ENCODE results near the gene ZBTB17. TPM values are rescaled to one million over a fixed set of nuclear protein-coding genes. Genes with fewer than 3 reads are reported as not detected.
A peak's percentile ranks its signal among the peaks of the same experiment; 100 is the strongest.

ZBTB17 gene
- total and polyA plus RNA-seq, 9 of the 15 experiments (the other 6 are each of a cell fraction or from before 2014, with no cell fraction given): 1.1 to 53.4 (median 29.6) TPM

DNA sequence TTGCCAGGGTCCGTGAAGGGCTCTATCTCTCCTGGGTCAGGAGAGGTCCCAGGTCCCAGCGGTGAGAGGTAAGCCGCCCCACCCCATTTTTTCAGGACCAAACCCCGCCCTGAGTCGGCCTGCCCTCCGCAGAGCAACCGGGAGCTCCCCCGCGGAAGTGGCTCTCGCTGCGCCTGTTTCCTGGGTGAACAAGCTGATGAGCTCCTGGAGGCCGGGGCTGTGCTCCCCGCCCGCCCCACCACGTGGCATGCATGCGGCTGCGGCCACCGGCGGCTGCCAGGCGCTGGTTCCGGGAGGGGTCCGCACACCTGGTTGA is 32.0 kb downstream of the ZBTB17 start:
- TF ChIP-seq, protein P1, sequence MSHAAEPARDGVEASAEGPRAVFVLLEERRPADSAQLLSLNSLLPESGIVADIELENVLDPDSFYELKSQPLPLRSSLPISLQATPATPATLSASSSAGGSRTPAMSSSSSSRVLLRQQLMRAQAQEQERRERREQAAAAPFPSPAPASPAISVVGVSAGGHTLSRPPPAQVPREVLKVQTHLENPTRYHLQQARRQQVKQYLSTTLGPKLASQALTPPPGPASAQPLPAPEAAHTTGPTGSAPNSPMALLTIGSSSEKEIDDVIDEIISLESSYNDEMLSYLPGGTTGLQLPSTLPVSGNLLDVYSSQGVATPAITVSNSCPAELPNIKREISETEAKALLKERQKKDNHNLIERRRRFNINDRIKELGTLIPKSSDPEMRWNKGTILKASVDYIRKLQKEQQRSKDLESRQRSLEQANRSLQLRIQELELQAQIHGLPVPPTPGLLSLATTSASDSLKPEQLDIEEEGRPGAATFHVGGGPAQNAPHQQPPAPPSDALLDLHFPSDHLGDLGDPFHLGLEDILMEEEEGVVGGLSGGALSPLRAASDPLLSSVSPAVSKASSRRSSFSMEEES (CRISPR knock-in tag; IDR thresholded peaks at IDR 0.05): no peak
- peak; percentile 4; the same call in 1 of the 2 replicates for TF ChIP-seq RBFOX2 (IDR thresholded peaks at IDR 0.05; ENCODE audit: low read depth, low read length)
- Histone ChIP-seq H3K9me3 (replicated peaks; ENCODE audit: control insufficient read depth, insufficient read depth, low read depth, low read length) (no peaks in the 10 kb centered on the region), H3K4me3 (no peak overlapping the region), H3K9me1 (ENCODE audit: control insufficient read depth, insufficient read depth, low read length) (no peaks in the 10 kb centered on the region), H2AFZ (ENCODE audit: low read depth, low read length) (no peak overlapping the region), H3K79me2 (ENCODE audit: control insufficient read depth, insufficient read depth, low read length) (peaks cover 19% of the 10 kb centered on the region), H3K9ac (ENCODE audit: insufficient read depth in 1 of 2, low read depth in 2 of 2, low read length in 2 of 2) (no peak overlapping the region), H3K27me3 (ENCODE audit: control insufficient read depth in 2 of 2, insufficient read depth in 2 of 2, low read length in 2 of 2) (no peaks in the 10 kb centered on the region), H3K4me2 (ENCODE audit: insufficient read depth, low read length) (no peak overlapping the region), H4K20me1 (replicated peaks; ENCODE audit: control insufficient read depth, insufficient read depth, low read length) (peaks cover 4% of the 10 kb centered on the region; the same call in 1 of the 2 replicates), H3K4me1 (replicated peaks in 1 of 2; ENCODE audit: control insufficient read depth in 2 of 2, insufficient read depth in 2 of 2, low read length in 2 of 2) (peaks cover 10 to 47% of the 10 kb centered on the region in 2 experiments), H3K36me3 (ENCODE audit: control insufficient read depth, insufficient read depth, low read length) (peaks cover 98% of the 10 kb centered on the region), H3K27ac (ENCODE audit: extremely low read depth, low read depth, low read length) (no peak overlapping the region)
- intact Hi-C loops (cut with micrococcal nuclease): no loop called here
- in situ Hi-C loops (cut with MboI): no loop called here
- WGBS (ENCODE audit: insufficient coverage, low coverage, missing lambda C conversion rate): 90% methylated on average over 15 of the region's 22 CpGs
- no TSS peak for BruUV-seq (replicated peaks)
- FAIRE-seq: no peak
- CTCF ChIA-PET (ENCODE audit: low intra/inter-chr PET ratio): no interaction called here
- POLR2A ChIA-PET: interaction anchor here (0.6 to 1.0 kb wide), 2 partner anchors 131 to 590 kb away, joined by 3 read pairs; no protein-coding TSS in a partner anchor
- no peak for DNase-seq (ENCODE audit: extremely low read depth in 1 of 4, low spot score in 3 of 4)
- no peak for ATAC-seq

DNA sequence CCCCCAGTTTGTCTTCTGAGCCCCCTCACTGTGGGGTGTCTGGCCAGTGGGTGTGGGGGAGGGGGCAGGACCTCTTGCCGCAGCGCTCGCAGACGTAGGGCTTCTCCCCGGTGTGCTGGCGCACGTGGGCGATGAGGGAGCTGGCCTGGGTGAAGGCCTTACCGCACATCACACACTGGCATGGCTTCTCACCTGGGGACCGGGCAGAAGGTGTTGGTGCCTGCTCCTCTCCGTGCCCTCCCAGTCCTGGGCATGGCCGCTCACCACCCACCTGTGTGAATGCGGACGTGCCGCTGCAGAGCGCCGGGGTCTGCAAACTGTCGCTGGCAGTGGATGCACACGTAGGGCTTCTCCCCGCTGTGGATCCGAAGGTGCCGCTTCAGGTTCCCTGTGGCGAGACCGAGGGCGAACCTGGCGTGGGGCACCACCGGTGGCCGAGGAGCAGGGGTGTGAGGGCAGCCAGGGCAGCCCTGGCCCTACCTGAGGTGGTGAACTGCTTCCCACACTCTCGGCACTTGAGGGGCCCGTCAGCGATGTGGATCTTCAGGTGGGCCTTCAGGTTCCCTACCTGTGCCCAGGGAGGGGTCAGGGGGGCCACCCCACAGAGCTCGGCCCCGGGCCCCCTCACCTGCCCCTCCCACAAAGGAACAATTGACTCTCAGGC is 32.4 kb downstream of the ZBTB17 start:
- BruUV-seq (replicated peaks): no TSS peak
- ATAC-seq: no peak
- in situ Hi-C loops (cut with MboI) (no loop called here), intact Hi-C loops (cut with micrococcal nuclease) (no loop called here)
- Histone ChIP-seq H3K4me1 (replicated peaks in 1 of 2; ENCODE audit: control insufficient read depth in 2 of 2, insufficient read depth in 2 of 2, low read length in 2 of 2) (peaks cover 5 to 43% of the 10 kb centered on the region in 2 experiments), H2AFZ (ENCODE audit: low read depth, low read length) (no peak overlapping the region), H3K4me3 (no peak overlapping the region), H3K9me1 (ENCODE audit: control insufficient read depth, insufficient read depth, low read length) (no peaks in the 10 kb centered on the region), H3K36me3 (ENCODE audit: control insufficient read depth, insufficient read depth, low read length) (peaks cover 99% of the 10 kb centered on the region), H3K9ac (ENCODE audit: insufficient read depth in 1 of 2, low read depth in 2 of 2, low read length in 2 of 2) (peak overlapping the region in 1 of 2 experiments; percentile 4; a peak in 1 of 4 replicates), H4K20me1 (replicated peaks; ENCODE audit: control insufficient read depth, insufficient read depth, low read length) (no peaks in the 10 kb centered on the region; the same call in 1 of the 2 replicates), H3K27me3 (ENCODE audit: control insufficient read depth in 2 of 2, insufficient read depth in 2 of 2, low read length in 2 of 2) (no peaks in the 10 kb centered on the region), H3K27ac (ENCODE audit: extremely low read depth, low read depth, low read length) (no peak overlapping the region), H3K4me2 (ENCODE audit: insufficient read depth, low read length) (no peak overlapping the region), H3K9me3 (replicated peaks; ENCODE audit: control insufficient read depth, insufficient read depth, low read depth, low read length) (no peaks in the 10 kb centered on the region), H3K79me2 (ENCODE audit: control insufficient read depth, insufficient read depth, low read length) (peaks cover 14% of the 10 kb centered on the region)
- ChIA-PET CTCF (ENCODE audit: low intra/inter-chr PET ratio) (no interaction called here), POLR2A (interaction anchor here (1.0 to 2.6 kb wide), 3 partner anchors 8 to 131 kb away, joined by 3 to 10 read pairs (median 9); no protein-coding TSS in a partner anchor)
- WGBS (ENCODE audit: insufficient coverage, low coverage, missing lambda C conversion rate): 95% methylated on average over 31 of the region's 33 CpGs
- FAIRE-seq: no peak
- DNase-seq (ENCODE audit: extremely low read depth in 1 of 4, low spot score in 3 of 4): no peak
- TF ChIP-seq RBM22 (IDR thresholded peaks at IDR 0.05; ENCODE audit: low read depth, low read length, poor library complexity, severe bottlenecking) (peak; percentile 90), RBFOX2 (IDR thresholded peaks at IDR 0.05; ENCODE audit: low read depth, low read length) (0 out of 2 replicates have a peak, but pooled peaks have one; percentile 17), PYGO2 (tag; IDR thresholded peaks at IDR 0.05) (no peak), POLR2G (IDR thresholded peaks at IDR 0.05; ENCODE audit: low read depth, low read length) (peak; percentile 70), STAG1 (CRISPR knock-in tag; IDR thresholded peaks at IDR 0.05; ENCODE audit: borderline replicate concordance) (0 out of 2 replicates have a peak, but pooled peaks have one; percentile 10), ZBTB1 (CRISPR knock-in tag; IDR thresholded peaks at IDR 0.05; ENCODE audit: borderline replicate concordance, low read depth) (no peak), FIP1L1 (IDR thresholded peaks at IDR 0.05; ENCODE audit: low read depth, low read length, poor library complexity, severe bottlenecking) (peak; percentile 9), HNRNPL (IDR thresholded peaks at IDR 0.05; ENCODE audit: low read depth, low read length) (peak; percentile 66; the same call in 1 of the 2 replicates), GTF2F1 (IDR thresholded peaks at IDR 0.05; ENCODE audit: low read depth, low read length) (no peak), NCOA1 (IDR thresholded peaks at IDR 0.05; ENCODE audit: low read depth) (no peak), SAFB (IDR thresholded peaks at IDR 0.05; ENCODE audit: borderline replicate concordance, low read depth, low read length) (no peak)

Measured in K562 (cell line).